GM23338 (cell line): ENCODE data around the gene SELENOF. TPM values are rescaled to one million over a fixed set of nuclear protein-coding genes. Genes with fewer than 3 reads are reported as not detected.
A peak's percentile ranks its signal among the peaks of the same experiment; 100 is the strongest.

Experiments
- ATAC-seq: fragments of 200-7000 bp; cut with Tn5 transposase; 3 replicates; pipeline ENCODE4 v1.9.1; 2020
- DNase-seq: peaks from one replicate; pipeline ENCODE4 v3.0.0-alpha.2; 2015; ENCODE audit warnings: low spot score
- H2AFZ ChIP-seq: fragments of 200-600 bp; sonication (generic); 2 replicates; pipeline ENCODE4 v1.8.0; 2016; ENCODE audit warnings: antibody characterized with exemption, mild to moderate bottlenecking, moderate library complexity
- H3F3A ChIP-seq: fragments of 200-600 bp; sonication (generic); replicated peaks from 2 replicates; pipeline ENCODE4 v1.8.0; 2017; ENCODE audit warnings: antibody characterized with exemption, mixed run types, low read depth
- H3K27ac ChIP-seq: fragments of 200-600 bp; sonication (generic); 2 replicates; pipeline ENCODE4 v1.6.1; 2016; ENCODE audit warnings: low read depth
- H3K27me3 ChIP-seq: fragments of 200-600 bp; sonication (generic); 2 replicates; pipeline ENCODE4 v1.8.0; 2016; ENCODE audit warnings: mild to moderate bottlenecking, mixed run types, moderate library complexity; ENCODE audit not compliant: insufficient read depth
- H3K36me3 ChIP-seq: fragments of 200-600 bp; sonication (generic); 2 replicates; pipeline ENCODE4 v1.8.0; 2016; ENCODE audit warnings: mild to moderate bottlenecking; ENCODE audit not compliant: insufficient read depth
- H3K4me1 ChIP-seq: fragments of 200-600 bp; sonication (generic); 2 replicates; pipeline ENCODE4 v1.8.0; 2016; ENCODE audit warnings: mild to moderate bottlenecking, moderate library complexity; ENCODE audit not compliant: insufficient read depth
- H3K4me2 ChIP-seq: fragments of 200-600 bp; sonication (generic); 2 replicates; pipeline ENCODE4 v1.7.1; 2017; ENCODE audit warnings: mixed run types
- H3K4me3 ChIP-seq: fragments of 200-600 bp; sonication (generic); 2 replicates; pipeline ENCODE4 v1.6.1; 2016; ENCODE audit warnings: mixed run types
- H3K79me2 ChIP-seq: fragments of 200-600 bp; sonication (generic); replicated peaks from 2 replicates; pipeline ENCODE4 v1.8.0; 2017; ENCODE audit warnings: mild to moderate bottlenecking; ENCODE audit not compliant: insufficient read depth
- H3K9me2 ChIP-seq: fragments of 200-600 bp; sonication (generic); 2 replicates; pipeline ENCODE4 v1.8.0; 2017; ENCODE audit not compliant: insufficient read depth
- H4K20me1 ChIP-seq: fragments of 200-600 bp; sonication (generic); replicated peaks from 2 replicates; pipeline ENCODE4 v1.8.0; 2017; ENCODE audit warnings: mild to moderate bottlenecking; ENCODE audit not compliant: insufficient read depth
- H3K27ac Mint-ChIP-seq: 2 replicates; pipeline ENCODE4 v1.8.0; 2020; ENCODE audit warnings: inconsistent platforms, mild to moderate bottlenecking, moderate library complexity, mixed read lengths
- H3K27me3 Mint-ChIP-seq: 3 replicates; pipeline ENCODE4 v1.8.0; 2022; ENCODE audit warnings: low read depth, mild to moderate bottlenecking, moderate library complexity, mixed read lengths, inconsistent platforms; ENCODE audit not compliant: insufficient read depth, poor library complexity
- H3K36me3 Mint-ChIP-seq: 3 replicates; pipeline ENCODE4 v1.8.0; 2021; ENCODE audit warnings: low read depth, mild to moderate bottlenecking, inconsistent platforms, moderate library complexity, mixed read lengths
- H3K4me1 Mint-ChIP-seq: 3 replicates; pipeline ENCODE4 v1.8.0; 2020; ENCODE audit warnings: mild to moderate bottlenecking, inconsistent platforms, mixed read lengths
- H3K4me3 Mint-ChIP-seq: 3 replicates; pipeline ENCODE4 v1.8.0; 2021; ENCODE audit warnings: moderate library complexity, mild to moderate bottlenecking, inconsistent platforms, mixed read lengths
- H3K9me3 Mint-ChIP-seq: 3 replicates; pipeline ENCODE4 v1.8.0; 2020; ENCODE audit warnings: moderate library complexity, mild to moderate bottlenecking, inconsistent platforms, mixed read lengths
- CREB1 ChIP-seq: fragments of 250-450 bp; sonication (Bioruptor Pico); IDR thresholded peaks from 2 replicates; pipeline ENCODE4 v1.5.0; 2020; ENCODE audit warnings: low read depth, mild to moderate bottlenecking, moderate library complexity
- CTCF ChIP-seq, 2 experiments: fragments of 200-600 bp in 1 of 2; sonication (generic) in 1 of 2; conservative IDR thresholded peaks; 2 replicates each; pipeline versions ENCODE4 v1.5.1 to v1.6.1; 2016 to 2017; ENCODE audit warnings: antibody characterized with exemption in 2 of 2, low read depth in 2 of 2, mild to moderate bottlenecking in 2 of 2, moderate library complexity in 1 of 2
- ETS1 ChIP-seq: IDR thresholded peaks from 2 replicates; pipeline ENCODE4 v1.6.1; 2016; ENCODE audit warnings: antibody characterized with exemption
- EZH2 ChIP-seq: fragments of 200-600 bp; sonication (generic); IDR thresholded peaks from one replicate; pipeline ENCODE4 v1.8.0; 2017; ENCODE audit warnings: antibody characterized with exemption, mild to moderate bottlenecking, low read depth; ENCODE audit not compliant: unreplicated experiment
- EZH2phosphoT487 ChIP-seq: fragments of 200-600 bp; sonication (generic); IDR thresholded peaks from one replicate; pipeline ENCODE4 v1.8.1; 2018; ENCODE audit warnings: antibody characterized with exemption; ENCODE audit not compliant: unreplicated experiment
- JUNB ChIP-seq: IDR thresholded peaks from one replicate; pipeline ENCODE4 v1.6.1; 2016; ENCODE audit warnings: antibody characterized with exemption; ENCODE audit not compliant: unreplicated experiment
- NANOG ChIP-seq: IDR thresholded peaks from 2 replicates; pipeline ENCODE4 v1.6.1; 2016; ENCODE audit warnings: antibody characterized with exemption, borderline replicate concordance
- POLR2AphosphoS5 ChIP-seq: IDR thresholded peaks from 2 replicates; pipeline ENCODE4 v1.6.1; 2016; ENCODE audit warnings: antibody characterized with exemption, low read depth
- REST ChIP-seq: IDR thresholded peaks from one replicate; pipeline ENCODE4 v1.6.1; 2018; ENCODE audit warnings: antibody characterized with exemption; ENCODE audit not compliant: unreplicated experiment
- STAT1 ChIP-seq: IDR thresholded peaks from one replicate; pipeline ENCODE4 v1.6.1; 2016; ENCODE audit warnings: antibody characterized with exemption; ENCODE audit not compliant: unreplicated experiment
- ZNF114 ChIP-seq: fragments of 250-450 bp; sonication (Bioruptor Pico); IDR thresholded peaks from 2 replicates; pipeline ENCODE4 v1.5.0; 2020; ENCODE audit warnings: mild to moderate bottlenecking, moderate library complexity
- ZNF331 ChIP-seq: fragments of 250-450 bp; sonication (Bioruptor Pico); IDR thresholded peaks from 2 replicates; pipeline ENCODE4 v1.5.0; 2020; ENCODE audit warnings: low read depth, mild to moderate bottlenecking, moderate library complexity
- polyA plus RNA-seq: library from polyadenylated mRNA; unstranded; fragments of >200 nt; fragmentation: Nextera tagmentation; extraction: Ambion mirVana; gene quantifications from 2 replicates; pipeline ENCODE4 v1.2.1, GENCODE V29; 2016
- total RNA-seq: library from RNA; depleted of rRNA; stranded (reverse); fragments of >200 nt; shearing (Covaris generic); gene quantifications from 2 replicates; pipeline ENCODE4 v1.2.3, GENCODE V29; 2014

The SELENOF gene
- total and polyA plus RNA-seq, 2 experiments from 2014 or later, result 113 to 142 TPM

DNA sequence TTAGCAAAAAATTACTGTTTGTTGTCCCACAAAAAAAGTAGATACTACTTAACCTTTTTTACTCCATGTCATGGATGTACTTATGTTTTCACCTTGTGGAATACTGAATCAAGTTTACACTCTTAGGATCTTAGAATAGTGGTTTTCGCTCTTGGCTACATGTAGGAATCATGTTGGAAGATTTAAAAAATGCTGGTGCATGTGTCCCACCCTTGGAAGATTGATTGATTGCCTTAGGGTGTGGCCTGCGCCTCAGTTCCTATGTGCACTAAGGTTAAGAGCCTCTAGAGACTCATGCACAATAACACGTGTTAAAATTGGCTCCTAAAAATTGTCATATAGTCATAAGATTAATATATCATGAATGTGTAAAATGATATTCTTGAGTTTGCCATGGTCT lies 25.5 kb upstream of the SELENOF start:
- no peaks in the 10 kb centered on the region for H3K36me3 Mint-ChIP-seq
- H3K27ac Mint-ChIP-seq, result peak overlapping the region; percentile 25; the same call in 1 of the 2 replicates
- Histone ChIP-seq H3F3A (no peaks in the 10 kb centered on the region), H4K20me1 (no peaks in the 10 kb centered on the region; the same call in 1 of the 2 replicates), H2AFZ (no peak overlapping the region), H3K4me2 (peak overlapping the region; percentile 53), H3K27ac (0 out of 2 replicates have a peak overlapping the region, but pooled peaks have one; percentile 5), H3K36me3 (no peaks in the 10 kb centered on the region), H3K79me2 (peaks cover 96% of the 10 kb centered on the region), H3K4me1 (peaks cover 33% of the 10 kb centered on the region), H3K27me3 (no peaks in the 10 kb centered on the region), H3K9me2 (no peaks in the 10 kb centered on the region), H3K4me3 (no peak overlapping the region; the same call in 1 of the 2 replicates)
- peak overlapping the region; percentile 34; the same call in 2 of the 3 replicates for H3K4me3 Mint-ChIP-seq
- H3K4me1 Mint-ChIP-seq, result peaks cover 25% of the 10 kb centered on the region
- DNase-seq, result no peak
- no peaks in the 10 kb centered on the region for H3K9me3 Mint-ChIP-seq
- TF ChIP-seq JUNB, result no peak
- TF ChIP-seq REST, result no peak
- TF ChIP-seq POLR2AphosphoS5, result no peak
- no peak for ATAC-seq
- peaks cover 2% of the 10 kb centered on the region for H3K27me3 Mint-ChIP-seq

GRCh38 chr1:86938855-86939254 lies 24.9 kb upstream of the SELENOF start:
- no peaks in the 10 kb centered on the region for H3K9me3 Mint-ChIP-seq
- DNase-seq (no peak), ATAC-seq (no peak)
- peak overlapping the region; percentile 32 for H3K4me3 ChIP-seq
- peaks cover 90% of the 10 kb centered on the region for H3K79me2 ChIP-seq
- H3K9me2 ChIP-seq, result no peaks in the 10 kb centered on the region
- peaks cover 5% of the 10 kb centered on the region for H3K27me3 Mint-ChIP-seq
- peak overlapping the region; percentile 53 for H3K4me2 ChIP-seq
- H2AFZ ChIP-seq, result no peak overlapping the region
- H3K36me3 ChIP-seq, result no peaks in the 10 kb centered on the region
- peak overlapping the region; percentile 44 for H3K4me3 Mint-ChIP-seq
- peaks cover 30% of the 10 kb centered on the region for H3K4me1 Mint-ChIP-seq
- no peaks in the 10 kb centered on the region for H3K27me3 ChIP-seq
- H3F3A ChIP-seq, result no peaks in the 10 kb centered on the region
- no peaks in the 10 kb centered on the region for H3K36me3 Mint-ChIP-seq
- peak overlapping the region; percentile 76; the same call in 1 of the 2 replicates for H3K27ac Mint-ChIP-seq
- no peaks in the 10 kb centered on the region; the same call in 1 of the 2 replicates for H4K20me1 ChIP-seq
- peaks cover 35% of the 10 kb centered on the region for H3K4me1 ChIP-seq
- H3K27ac ChIP-seq, result no peak overlapping the region
- no peak for TF ChIP-seq JUNB
- TF ChIP-seq ZNF114 (CRISPR knock-in tag), result no peak
- TF ChIP-seq NANOG, result no peak
- TF ChIP-seq STAT1, result no peak
- TF ChIP-seq CTCF (conservative IDR thresholded peaks at IDR 0.05; ENCODE audit: low read depth in 2 of 2), result no peak
- TF ChIP-seq POLR2AphosphoS5, result no peak
- no peak for TF ChIP-seq REST
- TF ChIP-seq EZH2phosphoT487, result no peak
- TF ChIP-seq ETS1, result no peak
- no peak for TF ChIP-seq ZNF331 (CRISPR knock-in tag)
- no peak for TF ChIP-seq EZH2
- no peak for TF ChIP-seq CREB1 (CRISPR knock-in tag)
